ENCODE measurements around the gene ITFG2.

DNA sequence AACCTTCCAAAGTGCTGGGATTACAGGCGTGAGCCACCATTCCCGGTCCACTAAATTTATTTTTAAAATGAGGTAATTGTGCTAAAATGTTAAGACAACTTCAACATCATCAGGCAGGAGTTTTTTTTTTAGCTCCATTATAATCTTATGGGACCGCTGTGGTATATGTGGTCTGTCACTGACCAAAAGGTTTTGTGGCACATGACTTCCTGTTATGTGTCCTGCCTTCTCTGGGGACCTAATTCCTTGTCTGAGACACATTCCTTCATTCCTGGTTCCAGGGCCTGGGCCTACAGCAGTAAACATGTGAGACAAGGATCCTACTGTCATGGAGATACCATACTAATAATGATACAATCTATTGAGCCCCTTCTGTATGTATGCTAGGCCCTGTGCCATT lies 39.5 kb downstream of the ITFG2 start:
- TF ChIP-seq, protein P1, sequence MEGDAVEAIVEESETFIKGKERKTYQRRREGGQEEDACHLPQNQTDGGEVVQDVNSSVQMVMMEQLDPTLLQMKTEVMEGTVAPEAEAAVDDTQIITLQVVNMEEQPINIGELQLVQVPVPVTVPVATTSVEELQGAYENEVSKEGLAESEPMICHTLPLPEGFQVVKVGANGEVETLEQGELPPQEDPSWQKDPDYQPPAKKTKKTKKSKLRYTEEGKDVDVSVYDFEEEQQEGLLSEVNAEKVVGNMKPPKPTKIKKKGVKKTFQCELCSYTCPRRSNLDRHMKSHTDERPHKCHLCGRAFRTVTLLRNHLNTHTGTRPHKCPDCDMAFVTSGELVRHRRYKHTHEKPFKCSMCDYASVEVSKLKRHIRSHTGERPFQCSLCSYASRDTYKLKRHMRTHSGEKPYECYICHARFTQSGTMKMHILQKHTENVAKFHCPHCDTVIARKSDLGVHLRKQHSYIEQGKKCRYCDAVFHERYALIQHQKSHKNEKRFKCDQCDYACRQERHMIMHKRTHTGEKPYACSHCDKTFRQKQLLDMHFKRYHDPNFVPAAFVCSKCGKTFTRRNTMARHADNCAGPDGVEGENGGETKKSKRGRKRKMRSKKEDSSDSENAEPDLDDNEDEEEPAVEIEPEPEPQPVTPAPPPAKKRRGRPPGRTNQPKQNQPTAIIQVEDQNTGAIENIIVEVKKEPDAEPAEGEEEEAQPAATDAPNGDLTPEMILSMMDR (IDR thresholded peaks at IDR 0.05): no peak
- no peak for TF ChIP-seq POLR2A (IDR thresholded peaks at IDR 0.05)

Data from thyroid gland (tissue), 4 donors.